GM21576 (cell line): ENCODE results near the gene SLC5A3.

Source experiments
- ATAC-seq: cut with Tn5 transposase; IDR thresholded peaks from one replicate; pipeline ENCODE4 v1.9.1; 2021; ENCODE audit warnings: mild to moderate bottlenecking, moderate library complexity; ENCODE audit not compliant: unreplicated experiment

SLC5A3 gene

DNA sequence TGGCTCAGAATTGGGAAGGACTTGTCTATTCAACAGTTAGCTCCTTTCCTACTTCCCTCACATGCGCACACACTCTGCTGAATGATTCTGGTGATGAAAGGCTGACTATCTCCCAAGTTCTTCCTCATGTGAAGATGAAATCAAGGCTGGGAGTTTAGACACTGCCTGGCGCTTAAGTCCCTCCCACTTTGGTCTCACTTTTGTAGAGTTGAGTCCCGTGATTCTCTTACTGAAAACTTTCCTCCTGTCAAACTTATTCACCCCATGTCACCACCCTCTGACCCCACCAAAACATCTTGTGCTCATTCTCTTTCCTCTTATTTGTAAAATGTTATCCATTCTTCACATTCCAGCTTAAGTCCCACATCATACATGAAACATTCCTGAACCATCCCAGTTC, 8.4 kb upstream of the SLC5A3 start:
- ATAC-seq = no peak

GRCh38 chr21:34071683-34072082, 1.7 kb upstream of the SLC5A3 start:
- no peak for ATAC-seq

GRCh38 chr21:34072145-34073031, 990 bp upstream of the SLC5A3 start:
- peak; percentile 5 for ATAC-seq

- peak; percentile 32 for ATAC-seq
Measured at GRCh38 chr21:34073749-34074282, 438 bp downstream of the SLC5A3 start.

GRCh38 chr21:34074283-34075090, 1.1 kb downstream of the SLC5A3 start:
- no peak for ATAC-seq

DNA sequence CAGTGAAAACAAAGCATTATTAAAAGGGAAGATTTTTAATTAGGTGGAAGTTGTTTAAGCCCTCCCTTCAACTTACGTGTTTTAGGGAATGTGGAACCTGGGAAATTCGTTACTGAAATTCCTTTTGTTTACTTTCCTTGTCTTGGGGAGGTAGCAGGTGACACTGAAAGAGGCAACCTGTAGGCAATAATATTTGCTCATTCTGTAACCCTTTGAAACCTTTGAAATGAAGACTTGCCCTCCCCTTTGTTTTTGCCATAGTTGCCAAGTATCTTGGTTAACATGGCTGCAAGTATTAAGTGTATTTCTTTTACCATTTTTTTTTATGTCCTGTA, 1.7 kb downstream of the SLC5A3 start:
- no peak for ATAC-seq

GRCh38 chr21:34075760-34076660, 2.6 kb downstream of the SLC5A3 start:
- no peak for ATAC-seq

GRCh38 chr21:34076835-34077234, 3.5 kb downstream of the SLC5A3 start:
- no peak for ATAC-seq

GRCh38 chr21:34077888-34078287, 4.5 kb downstream of the SLC5A3 start:
- no peak for ATAC-seq

GRCh38 chr21:34078915-34079314, 5.5 kb downstream of the SLC5A3 start:
- no peak for ATAC-seq

- ATAC-seq = no peak
Measured at GRCh38 chr21:34080710-34081109, 7.3 kb downstream of the SLC5A3 start.

DNA sequence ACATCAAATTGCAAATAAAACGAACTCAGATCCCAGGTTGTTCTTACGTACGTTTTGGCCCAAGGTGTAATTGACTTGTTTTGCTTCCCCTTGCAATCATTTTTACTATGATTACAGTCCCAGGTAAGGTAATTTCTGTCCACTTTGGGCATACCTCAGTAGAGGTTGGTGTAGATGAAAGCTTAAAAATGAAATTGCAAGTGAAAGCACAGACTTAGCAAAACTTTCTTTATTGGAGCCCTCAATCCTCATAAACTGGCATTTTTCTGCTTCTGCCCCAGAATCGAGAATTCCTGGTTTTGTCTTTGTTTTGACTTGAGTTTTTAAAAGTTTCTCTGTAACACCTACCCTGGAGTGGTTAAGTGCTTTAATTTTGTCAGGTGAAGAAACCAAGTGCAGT, 9.4 kb downstream of the SLC5A3 start:
- ATAC-seq = no peak

DNA sequence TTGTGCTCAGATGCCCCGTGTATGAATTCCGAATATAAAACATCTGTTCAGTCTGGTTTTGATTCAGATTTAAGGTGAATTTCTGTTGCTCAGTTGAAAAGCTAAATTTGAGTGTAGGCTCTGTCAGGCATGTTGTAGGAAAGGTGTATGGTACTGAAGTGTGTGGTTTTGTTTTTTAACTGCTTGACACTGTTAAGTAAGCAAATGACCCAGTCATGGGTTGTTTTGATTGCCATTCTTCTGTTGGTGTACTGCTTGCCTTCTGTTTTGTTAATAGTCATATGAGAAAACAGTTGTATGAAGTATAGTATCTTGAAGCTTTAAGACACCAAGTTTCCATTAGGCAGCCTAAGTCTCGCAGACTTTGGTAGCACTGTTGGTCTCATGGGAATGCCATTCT, 10.0 kb downstream of the SLC5A3 start:
- no peak for ATAC-seq

- no peak for ATAC-seq
Measured at GRCh38 chr21:34085129-34085528, 11.8 kb downstream of the SLC5A3 start.

- ATAC-seq = no peak
Measured at GRCh38 chr21:34086887-34087306, 13.5 kb downstream of the SLC5A3 start.

GRCh38 chr21:34088752-34089151, 15.4 kb downstream of the SLC5A3 start:
- ATAC-seq = no peak

- no peak for ATAC-seq
Measured at GRCh38 chr21:34091032-34091431, 17.7 kb downstream of the SLC5A3 start.

DNA sequence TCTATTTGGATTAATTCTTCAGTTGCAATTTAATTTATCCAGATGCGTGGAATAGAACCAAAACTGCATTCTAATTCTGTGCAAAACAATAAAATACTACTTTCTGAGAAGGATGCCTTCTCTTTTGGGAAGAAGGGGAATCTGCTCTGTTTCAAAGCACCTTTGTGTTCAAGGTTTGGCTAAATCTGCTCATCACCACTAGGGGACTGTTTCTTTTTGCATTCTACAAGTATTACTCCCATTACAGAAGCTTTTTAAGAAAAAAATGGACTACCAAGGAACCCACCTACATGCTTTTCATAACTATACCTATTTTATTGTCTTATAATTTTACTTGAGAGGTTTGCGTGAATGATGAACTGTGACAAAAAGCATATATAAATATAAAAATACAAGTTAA, 18.2 kb downstream of the SLC5A3 start:
- ATAC-seq = no peak

DNA sequence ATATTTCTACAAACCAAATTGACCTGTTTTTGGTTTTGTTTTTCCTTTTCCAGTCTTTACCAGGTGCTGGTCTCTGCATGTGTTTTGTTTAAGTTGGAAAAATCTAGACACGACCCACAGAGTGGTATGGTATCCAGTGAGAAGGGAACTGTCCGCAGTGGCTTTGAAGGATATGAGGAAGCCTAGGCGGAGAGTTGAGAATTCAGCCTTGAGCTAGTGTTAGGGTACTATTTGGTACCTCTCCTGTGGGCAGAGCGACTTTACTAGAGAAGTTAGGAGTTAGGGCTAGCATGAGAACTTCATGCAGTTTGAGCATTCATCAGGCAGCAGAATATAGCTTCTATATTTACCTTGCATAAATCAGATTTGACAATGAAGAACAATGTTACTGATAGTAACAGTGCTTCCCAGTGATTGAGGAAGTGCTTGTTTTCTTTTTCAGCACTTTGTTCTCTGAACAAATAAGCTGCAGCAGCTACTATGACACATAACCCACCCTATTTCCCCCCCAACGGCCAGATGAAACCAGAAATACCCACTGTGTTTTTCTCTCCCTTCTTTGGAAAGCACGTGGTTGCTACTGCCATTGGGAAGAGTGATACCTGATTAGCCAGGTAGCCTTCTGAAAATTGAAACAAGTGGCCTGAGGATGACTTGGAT, 19.0 kb downstream of the SLC5A3 start:
- no peak for ATAC-seq

- ATAC-seq = no peak
Measured at GRCh38 chr21:34093083-34093482, 19.7 kb downstream of the SLC5A3 start.
